DOHH2 (cell line): ENCODE data around the gene SKAP1.

Source experiments
- CTCF ChIP-seq: fragments of 200-600 bp; sonication (generic); IDR thresholded peaks from one replicate; pipeline ENCODE4 v1.5.1; 2014; ENCODE audit warnings: antibody characterized with exemption, mild to moderate bottlenecking, low read depth, low read length; ENCODE audit not compliant: poor library complexity, severe bottlenecking
- EZH2phosphoT487 ChIP-seq: fragments of 200-600 bp; sonication (generic); IDR thresholded peaks from 2 replicates; pipeline ENCODE4 v1.6.1; 2017; ENCODE audit warnings: borderline replicate concordance, mild to moderate bottlenecking, antibody characterized with exemption, low read length, moderate library complexity, mixed read lengths

GRCh38 chr17:48391444-48391843 is 38.6 kb downstream of the SKAP1 start:
- no peak for TF ChIP-seq EZH2phosphoT487
- no peak for TF ChIP-seq CTCF
